GOT3 (cell line): ENCODE results near the gene SIK1.

Source experiments
- DNase-seq: peaks from one replicate; lab custom pipeline; 2025; ENCODE audit warnings: mixed read lengths; lab: John Stamatoyannopoulos, UW

SIK1 gene

GRCh38 chr21:43367296-43367695, 59.6 kb downstream of the SIK1 start:
- no peak for DNase-seq

DNA sequence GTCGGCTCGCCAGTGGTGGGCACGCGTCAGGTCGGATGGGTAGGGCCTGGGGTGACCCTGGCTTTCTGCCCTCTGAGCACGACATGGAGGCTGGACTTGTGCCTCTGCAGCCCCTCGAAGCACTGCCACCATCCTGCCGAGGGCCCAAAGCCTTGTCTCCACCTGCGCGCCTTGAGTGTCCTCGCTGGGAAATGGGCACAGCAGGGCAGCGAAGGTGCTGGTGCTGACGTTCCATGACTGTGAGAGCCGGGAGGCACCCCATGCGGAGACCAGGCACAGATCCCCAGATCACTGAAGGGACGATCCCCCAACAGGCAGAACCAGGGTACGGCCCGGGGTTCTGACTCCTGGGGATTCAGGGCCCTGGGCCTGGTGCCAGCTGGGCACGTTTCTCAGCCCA, 60.3 kb downstream of the SIK1 start:
- no peak for DNase-seq

DNA sequence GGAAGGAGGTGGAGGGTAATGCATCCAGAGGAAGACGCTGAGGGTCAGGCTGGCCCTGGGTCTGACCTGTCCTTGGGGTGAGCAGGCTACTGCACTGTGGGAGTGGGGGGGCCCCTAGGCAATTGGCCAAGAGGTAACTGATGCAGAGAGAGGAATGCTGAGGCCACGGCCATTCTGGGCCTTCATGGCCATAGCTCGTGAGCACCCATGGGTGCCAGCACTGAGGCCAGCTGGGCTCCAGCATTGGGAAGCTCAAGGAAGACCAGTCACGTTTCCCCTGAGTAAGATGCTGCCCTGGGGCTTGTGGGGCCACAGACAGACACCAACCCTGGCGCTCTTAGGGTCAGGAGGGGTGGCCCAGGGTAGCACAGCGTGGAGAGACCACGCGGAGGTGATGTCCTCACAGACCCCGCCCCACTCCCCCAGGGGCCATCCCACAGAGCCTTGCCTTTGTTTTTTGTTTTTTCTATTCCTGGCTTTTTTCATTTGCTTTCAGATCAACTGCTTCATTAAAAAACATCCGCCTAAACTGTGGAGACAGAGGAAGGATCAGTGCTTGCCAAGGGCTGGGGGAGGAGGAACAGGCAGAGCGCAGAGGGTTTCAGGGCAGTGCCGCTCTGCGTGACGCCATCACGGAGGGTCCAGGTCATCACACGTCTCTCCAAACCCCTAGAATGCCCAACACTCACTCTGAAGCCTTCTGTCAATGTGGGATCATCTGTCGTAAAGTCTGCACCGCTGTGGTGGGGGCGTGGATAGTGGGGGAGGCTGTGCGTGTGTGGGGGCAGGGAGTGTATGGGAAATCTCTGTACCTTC, 61.1 kb downstream of the SIK1 start:
- DNase-seq: no peak

- DNase-seq: no peak
These were observed 62.0 kb downstream of the SIK1 start for GRCh38 chr21:43364851-43365424.
